H1 (cell line): ENCODE results near the gene INPP4A. TPM values are rescaled to one million over a fixed set of nuclear protein-coding genes. Genes with fewer than 3 reads are reported as not detected.

Experiments used
- CTCF ChIA-PET: fragments of 300-600 bp; sonication (Branson Sonifier 250); formaldehyde crosslinking; loops from one replicate; lab custom pipeline; 2021; ENCODE audit not compliant: partially characterized antibody; lab: Charles Lee
- POLR2A ChIA-PET: fragments of 300-600 bp; sonication (Branson Sonifier 250); formaldehyde crosslinking; loops from one replicate; lab custom pipeline; 2021; ENCODE audit warnings: inconsistent platforms; ENCODE audit not compliant: partially characterized antibody; lab: Charles Lee
- DNase-seq, 2 experiments: peaks; one replicate each; pipeline versions ENCODE4 v3.0.0 to v3.0.0-alpha.2; 2010 to 2022; ENCODE audit warnings: low spot score in 2 of 2, low read depth in 1 of 2, mixed read lengths in 1 of 2
- FAIRE-seq: peaks from 2 replicates; lab custom pipeline; 2011; peaks lifted over from hg19 to GRCh38; lab: Jason Lieb, UNC
- H2AFZ ChIP-seq: 2 replicates; pipeline ENCODE4 v1.8.1; 2012; ENCODE audit warnings: low read length, inconsistent platforms
- H2AK5ac ChIP-seq: 2 replicates; pipeline ENCODE4 v1.6.1; 2013; ENCODE audit warnings: low read depth, low read length
- H2BK120ac ChIP-seq: replicated peaks from 2 replicates; pipeline ENCODE3; 2013; ENCODE audit warnings: low read depth, low read length, inconsistent platforms
- H2BK12ac ChIP-seq: 2 replicates; pipeline ENCODE4 v1.6.1; 2013; ENCODE audit warnings: low read depth, low read length
- H2BK15ac ChIP-seq: 2 replicates; pipeline ENCODE4 v1.6.1; 2013; ENCODE audit warnings: low read length
- H2BK20ac ChIP-seq: 2 replicates; pipeline ENCODE4 v1.6.1; 2013; ENCODE audit warnings: low read length
- H2BK5ac ChIP-seq: 2 replicates; pipeline ENCODE4 v1.6.1; 2013; ENCODE audit warnings: low read depth, low read length
- H3K14ac ChIP-seq: 2 replicates; pipeline ENCODE4 v1.6.1; 2013; ENCODE audit warnings: inconsistent platforms; ENCODE audit not compliant: insufficient read length
- H3K18ac ChIP-seq: 2 replicates; pipeline ENCODE4 v1.6.1; 2013; ENCODE audit warnings: low read length; ENCODE audit errors: extremely low read depth
- H3K23ac ChIP-seq: 2 replicates; pipeline ENCODE4 v1.6.1; 2013; ENCODE audit warnings: inconsistent platforms; ENCODE audit not compliant: insufficient read length
- H3K23me2 ChIP-seq: 2 replicates; pipeline ENCODE4 v1.6.1; 2013; ENCODE audit warnings: low read depth, low read length
- H3K27ac ChIP-seq: 2 replicates; pipeline ENCODE4 v1.6.1; 2011; ENCODE audit warnings: low read depth, low read length, inconsistent platforms
- H3K27me3 ChIP-seq, 4 experiments: replicated peaks in 1 of 4; 1 replicate in 1 of 4; 2 replicates in 3 of 4; pipeline versions ENCODE4 v1.6.1 to v1.8.1; 2011 to 2013; ENCODE audit warnings: low read length in 3 of 4, mild to moderate bottlenecking in 3 of 4, inconsistent platforms in 2 of 4, mixed read lengths in 2 of 4, moderate library complexity in 1 of 4; ENCODE audit not compliant: control insufficient read depth in 3 of 4, insufficient read depth in 3 of 4; ENCODE audit errors: extremely low read depth in 1 of 4
- H3K36me3 ChIP-seq, 4 experiments: 2 replicates each; pipeline versions ENCODE4 v1.6.1 to v1.8.1; 2011 to 2013; ENCODE audit warnings: mild to moderate bottlenecking in 4 of 4, low read length in 3 of 4, moderate library complexity in 2 of 4, control low read depth in 1 of 4, inconsistent platforms in 1 of 4; ENCODE audit not compliant: insufficient read depth in 4 of 4, control insufficient read depth in 2 of 4
- H3K4ac ChIP-seq: replicated peaks from 2 replicates; pipeline ENCODE3; 2013; ENCODE audit warnings: low read length, low read depth, mixed read lengths, inconsistent platforms; ENCODE audit not compliant: insufficient read length
- H3K4me1 ChIP-seq, 4 experiments: replicated peaks in 1 of 4; 1 replicate in 1 of 4; 2 replicates in 3 of 4; pipeline versions ENCODE4 v1.6.1 to v1.8.1; 2011 to 2013; ENCODE audit warnings: low read length in 3 of 4, inconsistent platforms in 2 of 4, mixed read lengths in 1 of 4; ENCODE audit not compliant: insufficient read depth in 4 of 4, control insufficient read depth in 3 of 4
- H3K4me2 ChIP-seq, 2 experiments: 2 replicates each; pipeline versions ENCODE4 v1.6.1 to v1.8.1; 2011 to 2013; ENCODE audit warnings: low read depth in 2 of 2, low read length in 2 of 2, control low read depth in 1 of 2, inconsistent platforms in 1 of 2, mild to moderate bottlenecking in 1 of 2; ENCODE audit not compliant: insufficient read depth in 1 of 2
- H3K4me3 ChIP-seq, 4 experiments: fragments of 200-600, 300-600 bp in 1 of 4; sonication (generic), shearing (Covaris generic), sonication (Bioruptor Twin) in 1 of 4; 2 replicates each; pipeline versions ENCODE4 v1.5.1 to v1.8.1; 2011 to 2016; ENCODE audit warnings: low read length in 4 of 4, low read depth in 3 of 4, control low read depth in 2 of 4, inconsistent platforms in 2 of 4, mild to moderate bottlenecking in 2 of 4, mixed read lengths in 1 of 4, moderate library complexity in 1 of 4; ENCODE audit not compliant: insufficient read depth in 2 of 4; ENCODE audit errors: extremely low read depth in 1 of 4
- H3K56ac ChIP-seq: replicated peaks from 2 replicates; pipeline ENCODE3; 2013; ENCODE audit warnings: low read depth, mild to moderate bottlenecking, mixed read lengths, low read length, inconsistent platforms; ENCODE audit not compliant: insufficient read length
- H3K79me1 ChIP-seq: 2 replicates; pipeline ENCODE4 v1.6.1; 2013; ENCODE audit warnings: low read depth, low read length, control low read depth
- H3K79me2 ChIP-seq, 2 experiments: 2 replicates each; pipeline versions ENCODE4 v1.6.1 to v1.8.1; 2012 to 2013; ENCODE audit warnings: low read length in 2 of 2, mild to moderate bottlenecking in 2 of 2, inconsistent platforms in 1 of 2; ENCODE audit not compliant: insufficient read depth in 2 of 2, control insufficient read depth in 1 of 2
- H3K9ac ChIP-seq, 4 experiments: replicated peaks in 1 of 4; 1 replicate in 1 of 4; 2 replicates in 3 of 4; pipeline versions ENCODE4 v1.6.1 to v1.8.1; 2011 to 2013; ENCODE audit warnings: low read depth in 3 of 4, low read length in 3 of 4, control low read depth in 2 of 4, mild to moderate bottlenecking in 2 of 4, moderate library complexity in 2 of 4, inconsistent platforms in 1 of 4; ENCODE audit errors: extremely low read depth in 1 of 4
- H3K9me3 ChIP-seq, 2 experiments: 2 replicates each; pipeline versions ENCODE4 v1.6.1 to v1.8.1; 2012 to 2013; ENCODE audit warnings: mild to moderate bottlenecking in 2 of 2, moderate library complexity in 2 of 2, control low read depth in 1 of 2, inconsistent platforms in 1 of 2, low read depth in 1 of 2, low read length in 1 of 2, mixed read lengths in 1 of 2; ENCODE audit not compliant: insufficient read depth in 2 of 2
- H4K20me1 ChIP-seq, 2 experiments: replicated peaks in 1 of 2; 2 replicates each; pipeline versions ENCODE3 to v1.8.1; 2011 to 2013; ENCODE audit warnings: inconsistent platforms in 2 of 2, low read length in 2 of 2, mild to moderate bottlenecking in 1 of 2; ENCODE audit not compliant: insufficient read depth in 2 of 2, control insufficient read depth in 1 of 2
- H4K5ac ChIP-seq: 2 replicates; pipeline ENCODE4 v1.6.1; 2013; ENCODE audit warnings: low read length, low read depth, mixed read lengths, inconsistent platforms; ENCODE audit not compliant: insufficient read length
- H4K8ac ChIP-seq: 2 replicates; pipeline ENCODE4 v1.8.0; 2013; ENCODE audit warnings: mild to moderate bottlenecking, moderate library complexity, low read length, inconsistent platforms; ENCODE audit not compliant: insufficient read depth; ENCODE audit errors: extremely low read depth
- H4K91ac ChIP-seq: replicated peaks from 2 replicates; pipeline ENCODE3; 2013; ENCODE audit warnings: low read length, mixed read lengths, inconsistent platforms; ENCODE audit not compliant: insufficient read length
- BACH1 ChIP-seq: IDR thresholded peaks from 2 replicates; pipeline ENCODE4 v1.6.1; 2012; ENCODE audit warnings: low read length, improper control_type of control experiment
- EGR1 ChIP-seq: IDR thresholded peaks from 2 replicates; pipeline ENCODE4 v1.6.1; 2011; ENCODE audit warnings: low read depth, low read length, borderline replicate concordance
- WGBS, 2 experiments: shearing (Covaris generic) in 1 of 2; methylation state at CpG; one replicate each; pipeline versions ENCODE4 v1.1.6 to v1.1.7; 2013 to 2015; ENCODE audit warnings: low lambda C conversion rate in 2 of 2, mixed read lengths in 2 of 2, inconsistent platforms in 1 of 2, low coverage in 1 of 2, missing lambda C conversion rate in 1 of 2; ENCODE audit not compliant: insufficient replicate concordance in 2 of 2, insufficient coverage in 1 of 2, insufficient read length in 1 of 2; ENCODE audit errors: extremely low coverage in 1 of 2, missing lambda C conversion rate in 1 of 2; 5-methylcytosine and 5-hydroxymethylcytosine counted together
- polyA plus RNA-seq, 7 experiments: library from polyadenylated mRNA; depleted of rRNA in 3 of 7; stranded (reverse) in 5 of 7; unstranded in 2 of 7; fragments of >200 nt in 5 of 7; fragments of 200-250 nt in 2 of 7; gene quantifications; 1 replicate in 5 of 7; 2 replicates in 1 of 7; 4 replicates in 1 of 7; pipeline versions ENCODE4 v1.2.1 to v1.2.3, GENCODE V29; 2011 to 2013; ENCODE audit warnings: missing spikeins in 2 of 7, mixed read lengths in 2 of 7
- total RNA-seq: library from RNA; stranded (reverse); fragmentation: NEBNext Ultra II Directional; extraction: Animal tissue kit (Norgen Biotek cat#: 25700); gene quantifications from 2 replicates; pipeline ENCODE4 v1.2.1, GENCODE V29; 2021
- TF ChIP-seq, protein P1 (sequence below): IDR thresholded peaks from 2 replicates; pipeline ENCODE4 v1.6.1; 2011; ENCODE audit warnings: low read length, improper control_type of control experiment

The INPP4A gene
- total and polyA plus RNA-seq, 2 of the 8 experiments (the other 6 are each of a cell fraction or from before 2014, with no cell fraction given), result 25.6 to 34.3 TPM

DNA sequence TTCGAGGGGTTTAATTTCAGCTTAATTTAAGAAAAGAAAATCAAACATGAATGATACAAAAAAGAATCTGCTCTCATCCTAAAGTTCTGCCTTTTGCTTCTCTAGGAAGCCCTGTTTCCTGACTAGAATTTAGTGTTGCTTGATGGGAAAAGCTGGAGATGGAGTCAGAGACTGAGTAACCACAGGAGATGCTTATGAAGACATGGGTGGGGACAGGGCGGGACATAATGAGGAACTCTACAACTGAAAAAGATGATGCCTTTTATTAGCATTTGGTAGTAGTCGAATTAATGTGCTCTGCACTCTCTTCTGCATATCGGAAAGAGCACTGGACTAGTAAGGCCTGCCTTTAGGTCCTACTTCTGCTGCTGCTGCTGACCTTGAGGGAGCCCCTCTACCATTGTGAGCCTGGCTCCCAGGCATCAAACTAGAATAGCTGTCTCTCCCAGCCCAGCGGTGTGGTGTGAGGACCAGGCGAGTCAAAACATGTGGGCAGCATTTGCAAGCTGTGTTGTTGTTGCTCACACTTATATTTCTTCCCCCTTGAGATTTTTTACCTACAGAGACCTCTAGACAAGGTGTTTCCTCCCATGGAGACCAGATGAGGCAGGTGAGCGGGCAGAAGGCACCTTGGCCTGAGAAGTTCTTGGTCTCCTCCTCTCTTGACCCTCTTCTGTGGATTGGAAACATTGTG, 61.5 kb downstream of the INPP4A start:
- Histone ChIP-seq H3K79me1 (peaks cover 7% of the 10 kb centered on the region; the same call in 1 of the 2 replicates), H2AFZ (no peak overlapping the region), H3K4ac (no peak overlapping the region), H4K8ac (no peak overlapping the region), H3K18ac (no peak overlapping the region), H2BK120ac (no peak overlapping the region), H2BK20ac (no peak overlapping the region), H2BK15ac (no peak overlapping the region), H3K14ac (no peak overlapping the region), H3K4me2 (no peak overlapping the region), H4K5ac (no peak overlapping the region), H3K27me3 (no peaks in the 10 kb centered on the region), H3K9me3 (no peaks in the 10 kb centered on the region), H3K9ac (no peak overlapping the region), H3K79me2 (peaks cover 0 to 47% of the 10 kb centered on the region in 2 experiments; a peak in 1 of 4 replicates), H3K4me1 (peaks cover 0 to 4% (median 2%) of the 10 kb centered on the region in 4 experiments; a peak in 4 of 7 replicates), H2BK5ac (no peak overlapping the region), H2AK5ac (no peak overlapping the region), H4K20me1 (peaks cover 2 to 11% of the 10 kb centered on the region in 2 experiments), H2BK12ac (no peak overlapping the region), H3K27ac (no peak overlapping the region), H3K4me3 (no peak overlapping the region), H3K23me2 (peaks cover 2% of the 10 kb centered on the region; the same call in 1 of the 2 replicates), H3K36me3 (no peaks in the 10 kb centered on the region), H3K56ac (no peak overlapping the region), H3K23ac (no peak overlapping the region), H4K91ac (no peak overlapping the region)
- FAIRE-seq (no peak), DNase-seq (no peak)
- ChIA-PET POLR2A (interaction anchor here (0.7 kb wide), 1 partner anchor 9 kb away, joined by 3 read pairs; no protein-coding TSS in a partner anchor), CTCF (interaction anchor here (1.0 to 2.5 kb wide), 2 partner anchors 18 to 24 kb away, joined by 5 to 11 read pairs; no protein-coding TSS in a partner anchor)
- 93% methylated on average over 7 of the region's 7 CpGs; no CpG with 5 or more reads in 1 of the 2 experiments for WGBS, 2 experiments
- no peak for TF ChIP-seq EGR1
- TF ChIP-seq, protein P1, sequence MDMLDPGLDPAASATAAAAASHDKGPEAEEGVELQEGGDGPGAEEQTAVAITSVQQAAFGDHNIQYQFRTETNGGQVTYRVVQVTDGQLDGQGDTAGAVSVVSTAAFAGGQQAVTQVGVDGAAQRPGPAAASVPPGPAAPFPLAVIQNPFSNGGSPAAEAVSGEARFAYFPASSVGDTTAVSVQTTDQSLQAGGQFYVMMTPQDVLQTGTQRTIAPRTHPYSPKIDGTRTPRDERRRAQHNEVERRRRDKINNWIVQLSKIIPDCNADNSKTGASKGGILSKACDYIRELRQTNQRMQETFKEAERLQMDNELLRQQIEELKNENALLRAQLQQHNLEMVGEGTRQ, result no peak
- no peak for TF ChIP-seq BACH1
- TF ChIP-seq, all 59 proteins: peak for 0
